Subcutaneous adipose tissue (tissue), 4 donors: ENCODE results near the gene NUP88. TPM values are rescaled to one million over a fixed set of nuclear protein-coding genes. Genes with fewer than 3 reads are reported as not detected.

Source experiments
- CTCF ChIP-seq: fragments of 450-650 bp; IDR thresholded peaks from one replicate; pipeline ENCODE4 v1.5.1; 2016; ENCODE audit warnings: low read depth, mild to moderate bottlenecking, control low read depth, antibody characterized with exemption, moderate library complexity
- total RNA-seq, 4 donors: library from RNA; depleted of rRNA; stranded (reverse); fragments of >200 nt; gene quantifications; one replicate each; pipeline ENCODE4 v1.1.0, GENCODE V29; 2016

NUP88 gene
- total RNA-seq, 4 donors from 2014 or later = 58.8 to 104 (median 64.6) TPM

DNA sequence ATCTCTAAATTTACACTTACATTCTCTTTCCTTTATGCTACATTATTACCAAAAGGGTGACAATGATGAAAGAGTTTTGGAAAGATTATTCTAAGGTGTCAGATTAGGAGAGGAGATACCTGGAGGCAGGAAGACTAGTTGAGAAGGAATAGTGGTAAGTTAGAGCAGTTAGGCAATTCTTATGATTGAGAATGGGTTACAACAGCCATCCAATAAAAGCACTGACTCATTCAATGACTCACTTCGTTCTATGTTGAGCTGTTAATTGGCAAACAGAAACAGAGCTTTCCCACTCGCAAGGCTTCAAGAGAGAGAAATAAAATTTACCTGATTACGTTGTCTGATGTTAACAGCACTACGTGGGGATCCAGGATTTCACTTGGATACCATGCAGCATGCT is 5.8 kb downstream of the NUP88 start:
- no peak for TF ChIP-seq CTCF

DNA sequence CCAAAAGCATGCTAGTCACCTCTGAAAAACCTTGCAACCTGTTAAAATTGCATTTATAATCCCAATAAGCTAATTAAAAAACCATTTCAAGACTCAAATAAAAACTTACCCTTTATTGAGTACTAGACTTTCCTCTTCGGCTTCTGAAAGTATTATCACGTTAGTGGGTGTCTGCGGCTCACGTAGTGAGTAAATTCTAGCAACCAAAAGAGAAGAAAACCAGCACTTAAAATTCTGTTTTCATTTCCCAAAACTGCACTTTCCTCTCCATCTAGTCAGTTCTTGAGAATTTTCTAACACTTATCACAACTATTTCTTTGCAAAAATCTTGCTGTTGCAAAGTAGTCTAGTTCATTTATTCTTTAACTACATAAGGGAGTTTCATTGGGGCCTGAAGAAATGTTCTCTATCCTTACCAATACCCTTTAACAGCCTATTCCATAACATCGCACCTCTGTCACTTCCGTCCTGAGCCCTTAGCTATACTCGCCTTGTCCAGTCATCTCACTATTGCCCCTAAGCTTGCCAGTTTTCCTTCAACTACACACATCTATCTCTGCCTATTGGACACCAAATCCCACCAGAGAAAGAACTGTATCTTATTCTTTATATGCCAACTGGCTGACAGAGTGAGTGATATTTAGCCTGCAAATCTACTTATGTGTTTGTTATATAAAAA is 8.7 kb downstream of the NUP88 start:
- no peak for TF ChIP-seq CTCF

- no peak for TF ChIP-seq CTCF
These were observed 11.3 kb downstream of the NUP88 start for GRCh38 chr17:5408186-5408585.

DNA sequence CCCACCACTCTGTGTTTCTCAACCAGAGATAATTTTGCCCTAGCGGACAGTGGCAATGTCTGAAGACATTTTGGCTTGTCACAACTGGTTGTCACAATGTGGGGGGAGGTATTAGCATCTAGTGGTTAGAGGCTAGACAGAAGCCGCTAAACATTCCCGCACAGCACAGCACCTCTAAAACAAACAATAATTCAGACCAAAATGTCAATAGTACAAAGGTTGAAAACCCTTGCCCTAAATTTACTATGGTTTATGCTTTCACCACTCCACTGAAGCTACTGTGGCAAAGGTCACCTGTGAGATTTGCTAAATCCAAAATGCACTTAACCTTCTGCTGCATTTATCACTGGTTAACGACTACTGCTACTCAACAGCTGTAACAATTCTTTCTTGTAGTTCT is 14.1 kb downstream of the NUP88 start:
- TF ChIP-seq CTCF = no peak

GRCh38 chr17:5399767-5400166 is 19.7 kb downstream of the NUP88 start:
- no peak for TF ChIP-seq CTCF

DNA sequence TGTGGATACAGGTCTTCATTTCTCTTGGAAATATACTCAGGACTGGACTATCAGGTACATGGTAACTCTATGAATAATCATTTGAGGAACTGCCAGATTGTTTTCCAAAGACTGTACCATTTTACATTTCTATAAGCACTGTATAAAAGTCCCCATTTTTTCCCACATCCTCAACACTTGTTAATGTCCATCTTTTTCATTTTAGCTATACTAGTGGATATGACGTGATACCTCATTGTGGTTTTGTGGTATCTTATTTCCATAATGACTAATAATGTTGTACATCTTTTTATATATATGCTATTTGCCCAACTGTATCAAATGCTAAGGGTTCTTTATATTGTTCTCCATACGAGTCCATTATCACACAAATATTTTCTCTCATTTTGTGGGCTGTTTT is 22.9 kb downstream of the NUP88 start:
- no peak for TF ChIP-seq CTCF

- TF ChIP-seq CTCF = no peak
These were observed 27.8 kb downstream of the NUP88 start for GRCh38 chr17:5391678-5392077.
